Measurements from ENCODE around the gene MTA3. TPM values are rescaled to one million over a fixed set of nuclear protein-coding genes. Genes with fewer than 3 reads are reported as not detected.

MTA3 gene
- polyA plus RNA-seq, 3 donors, result 2.0 to 4.5 (median 2.2) TPM

DNA sequence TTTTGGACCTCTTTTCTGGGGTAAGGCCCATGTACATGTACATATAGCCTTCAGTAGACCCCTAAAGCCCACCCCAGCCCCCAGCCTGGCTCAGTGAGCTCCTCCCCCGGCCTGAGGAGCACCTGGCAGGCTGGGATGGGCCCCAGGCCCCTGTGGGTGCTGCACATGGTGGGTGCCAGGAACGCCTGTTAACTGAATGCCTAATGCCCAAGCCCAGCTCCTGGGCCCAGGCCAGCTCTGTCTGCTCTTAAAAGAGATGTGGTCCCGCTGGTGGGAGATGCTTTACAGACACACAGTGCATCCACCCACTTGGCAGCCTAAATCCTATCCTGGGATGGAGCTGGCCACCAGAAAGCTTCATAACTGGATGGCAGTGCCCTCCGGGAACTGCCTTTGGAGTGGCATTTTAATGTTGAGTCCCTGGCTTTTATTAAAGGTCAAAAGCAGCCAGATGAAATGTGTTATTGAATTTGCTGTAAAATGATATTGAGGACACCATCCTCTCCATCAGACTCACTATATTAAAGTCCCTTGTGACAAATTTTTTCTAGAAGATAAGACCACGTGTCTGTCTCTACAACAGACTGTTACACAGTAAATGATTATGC lies 203.2 kb downstream of the MTA3 start:
- H3K36me3 Mint-ChIP-seq, result peaks cover 3 to 14% of the 10 kb centered on the region in 2 donors
- Histone ChIP-seq H3K36me3 (replicated peaks in 1 of 2; ENCODE audit: control insufficient read depth in 1 of 2, insufficient read depth in 2 of 2, low read length in 2 of 2) (no peaks in the 10 kb centered on the region), H3K4me1 (ENCODE audit: control insufficient read depth in 1 of 2, insufficient read depth in 2 of 2, low read length in 2 of 2) (peaks cover 24 to 26% of the 10 kb centered on the region in 2 donors), H3K27me3 (ENCODE audit: control insufficient read depth in 2 of 2, insufficient read depth in 2 of 2, low read length in 2 of 2) (no peaks in the 10 kb centered on the region), H3K4me3 (replicated peaks in 1 of 3; ENCODE audit: low read depth in 2 of 3, low read length in 3 of 3) (no peak overlapping the region), H3K9ac (ENCODE audit: insufficient read depth, low read length, poor library complexity, severe bottlenecking) (no peak overlapping the region), H2AFZ (ENCODE audit: insufficient read depth, low read depth, low read length, poor library complexity, severe bottlenecking) (no peak overlapping the region), H3K79me2 (ENCODE audit: insufficient read depth, low read length) (no peaks in the 10 kb centered on the region), H3K9me3 (replicated peaks in 1 of 2; ENCODE audit: control insufficient read depth in 1 of 2, insufficient read depth in 1 of 2, low read length in 2 of 2) (no peaks in the 10 kb centered on the region), H4K20me1 (ENCODE audit: insufficient read depth, low read length) (no peaks in the 10 kb centered on the region), H3K27ac (ENCODE audit: low read depth in 1 of 2, low read length in 2 of 2) (peak overlapping the region in 1 of 2 donors; percentile 65), H3K4me2 (replicated peaks; ENCODE audit: extremely low read depth, low read length, poor library complexity, severe bottlenecking) (no peak overlapping the region)
- peaks cover 21% of the 10 kb centered on the region for H3K4me1 Mint-ChIP-seq
- H3K9me3 Mint-ChIP-seq, result peaks cover 0 to 2% (median 0%) of the 10 kb centered on the region in 7 donors
- peaks cover 0 to 3% (median 0%) of the 10 kb centered on the region in 3 donors for H3K27me3 Mint-ChIP-seq (ENCODE audit: low read depth in 3 of 3)
- H3K4me3 Mint-ChIP-seq, result no peak overlapping the region
- WGBS (ENCODE audit: insufficient coverage), result 95% methylated on average over 2 of the region's 5 CpGs
- intact Hi-C loops (cut with micrococcal nuclease), result loop anchor here in 1 of 2 donors (10.0 kb wide), 1 partner anchor 257 kb away; no protein-coding TSS in a partner anchor
- peak overlapping the region in 2 of 7 donors; percentile 5 to 30 for H3K27ac Mint-ChIP-seq
- no peak for DNase-seq
- TF ChIP-seq, protein P1, sequence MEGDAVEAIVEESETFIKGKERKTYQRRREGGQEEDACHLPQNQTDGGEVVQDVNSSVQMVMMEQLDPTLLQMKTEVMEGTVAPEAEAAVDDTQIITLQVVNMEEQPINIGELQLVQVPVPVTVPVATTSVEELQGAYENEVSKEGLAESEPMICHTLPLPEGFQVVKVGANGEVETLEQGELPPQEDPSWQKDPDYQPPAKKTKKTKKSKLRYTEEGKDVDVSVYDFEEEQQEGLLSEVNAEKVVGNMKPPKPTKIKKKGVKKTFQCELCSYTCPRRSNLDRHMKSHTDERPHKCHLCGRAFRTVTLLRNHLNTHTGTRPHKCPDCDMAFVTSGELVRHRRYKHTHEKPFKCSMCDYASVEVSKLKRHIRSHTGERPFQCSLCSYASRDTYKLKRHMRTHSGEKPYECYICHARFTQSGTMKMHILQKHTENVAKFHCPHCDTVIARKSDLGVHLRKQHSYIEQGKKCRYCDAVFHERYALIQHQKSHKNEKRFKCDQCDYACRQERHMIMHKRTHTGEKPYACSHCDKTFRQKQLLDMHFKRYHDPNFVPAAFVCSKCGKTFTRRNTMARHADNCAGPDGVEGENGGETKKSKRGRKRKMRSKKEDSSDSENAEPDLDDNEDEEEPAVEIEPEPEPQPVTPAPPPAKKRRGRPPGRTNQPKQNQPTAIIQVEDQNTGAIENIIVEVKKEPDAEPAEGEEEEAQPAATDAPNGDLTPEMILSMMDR (IDR thresholded peaks at IDR 0.05), result no peak

DNA sequence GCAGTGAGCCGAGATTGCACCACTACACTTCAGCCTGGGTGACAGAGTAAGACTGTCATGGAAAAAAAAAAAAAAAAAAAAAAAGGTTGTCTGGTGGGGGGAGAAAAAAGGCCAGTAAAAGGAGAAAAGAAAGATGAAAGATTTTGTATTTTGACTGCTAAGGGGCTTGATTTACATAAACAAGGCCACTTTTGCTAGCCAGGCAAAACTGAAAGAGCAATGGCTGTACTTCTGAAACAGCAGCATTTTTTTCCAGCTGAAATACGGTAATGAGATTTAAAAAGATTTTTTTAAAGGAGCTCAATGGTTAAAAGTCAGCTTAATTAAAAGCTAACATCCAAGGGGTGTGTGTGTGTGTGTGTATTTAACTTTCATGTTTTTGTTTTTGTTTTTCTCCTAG lies 206.8 kb downstream of the MTA3 start:
- no CpG with 5 or more reads among the region's 2 CpGs for WGBS (ENCODE audit: insufficient coverage)
- Histone ChIP-seq H3K79me2 (ENCODE audit: insufficient read depth, low read length) (no peaks in the 10 kb centered on the region), H3K27me3 (ENCODE audit: control insufficient read depth in 2 of 2, insufficient read depth in 2 of 2, low read length in 2 of 2) (no peaks in the 10 kb centered on the region), H3K4me1 (ENCODE audit: control insufficient read depth in 1 of 2, insufficient read depth in 2 of 2, low read length in 2 of 2) (peaks cover 12 to 13% of the 10 kb centered on the region in 2 donors), H3K4me3 (replicated peaks in 1 of 3; ENCODE audit: low read depth in 2 of 3, low read length in 3 of 3) (no peak overlapping the region), H3K27ac (ENCODE audit: low read depth in 1 of 2, low read length in 2 of 2) (no peak overlapping the region), H3K4me2 (replicated peaks; ENCODE audit: extremely low read depth, low read length, poor library complexity, severe bottlenecking) (no peak overlapping the region), H3K36me3 (replicated peaks in 1 of 2; ENCODE audit: control insufficient read depth in 1 of 2, insufficient read depth in 2 of 2, low read length in 2 of 2) (peaks cover 0 to 12% of the 10 kb centered on the region in 2 donors), H3K9me3 (replicated peaks in 1 of 2; ENCODE audit: control insufficient read depth in 1 of 2, insufficient read depth in 1 of 2, low read length in 2 of 2) (peaks cover 11 to 12% of the 10 kb centered on the region in 2 donors), H2AFZ (ENCODE audit: insufficient read depth, low read depth, low read length, poor library complexity, severe bottlenecking) (no peak overlapping the region), H3K9ac (ENCODE audit: insufficient read depth, low read length, poor library complexity, severe bottlenecking) (no peak overlapping the region), H4K20me1 (ENCODE audit: insufficient read depth, low read length) (no peaks in the 10 kb centered on the region)
- H3K4me1 Mint-ChIP-seq, result peaks cover 10% of the 10 kb centered on the region
- H3K4me3 Mint-ChIP-seq, result no peak overlapping the region
- H3K27ac Mint-ChIP-seq, result peak overlapping the region in 1 of 7 donors; percentile 86
- intact Hi-C loops (cut with micrococcal nuclease), result loop anchor here in 1 of 2 donors (10.0 kb wide), 1 partner anchor 260 kb away; no protein-coding TSS in a partner anchor
- TF ChIP-seq, protein P1 (IDR thresholded peaks at IDR 0.05), result no peak
- DNase-seq, result no peak
- peaks cover 0 to 3% (median 0%) of the 10 kb centered on the region in 3 donors for H3K27me3 Mint-ChIP-seq (ENCODE audit: low read depth in 3 of 3)
- H3K36me3 Mint-ChIP-seq, result peaks cover 6 to 25% of the 10 kb centered on the region in 2 donors
- peaks cover 2 to 21% (median 12%) of the 10 kb centered on the region in 7 donors for H3K9me3 Mint-ChIP-seq
